DMS 273 (cell line): ENCODE measurements around the gene RARRES1.
A peak's percentile ranks its signal among the peaks of the same experiment; 100 is the strongest.

Source experiments
- DNase-seq: peaks from one replicate; lab custom pipeline; 2025; ENCODE audit not compliant: unreplicated experiment; lab: John Stamatoyannopoulos, UW

Gene RARRES1, protein sequence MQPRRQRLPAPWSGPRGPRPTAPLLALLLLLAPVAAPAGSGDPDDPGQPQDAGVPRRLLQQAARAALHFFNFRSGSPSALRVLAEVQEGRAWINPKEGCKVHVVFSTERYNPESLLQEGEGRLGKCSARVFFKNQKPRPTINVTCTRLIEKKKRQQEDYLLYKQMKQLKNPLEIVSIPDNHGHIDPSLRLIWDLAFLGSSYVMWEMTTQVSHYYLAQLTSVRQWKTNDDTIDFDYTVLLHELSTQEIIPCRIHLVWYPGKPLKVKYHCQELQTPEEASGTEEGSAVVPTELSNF

DNA sequence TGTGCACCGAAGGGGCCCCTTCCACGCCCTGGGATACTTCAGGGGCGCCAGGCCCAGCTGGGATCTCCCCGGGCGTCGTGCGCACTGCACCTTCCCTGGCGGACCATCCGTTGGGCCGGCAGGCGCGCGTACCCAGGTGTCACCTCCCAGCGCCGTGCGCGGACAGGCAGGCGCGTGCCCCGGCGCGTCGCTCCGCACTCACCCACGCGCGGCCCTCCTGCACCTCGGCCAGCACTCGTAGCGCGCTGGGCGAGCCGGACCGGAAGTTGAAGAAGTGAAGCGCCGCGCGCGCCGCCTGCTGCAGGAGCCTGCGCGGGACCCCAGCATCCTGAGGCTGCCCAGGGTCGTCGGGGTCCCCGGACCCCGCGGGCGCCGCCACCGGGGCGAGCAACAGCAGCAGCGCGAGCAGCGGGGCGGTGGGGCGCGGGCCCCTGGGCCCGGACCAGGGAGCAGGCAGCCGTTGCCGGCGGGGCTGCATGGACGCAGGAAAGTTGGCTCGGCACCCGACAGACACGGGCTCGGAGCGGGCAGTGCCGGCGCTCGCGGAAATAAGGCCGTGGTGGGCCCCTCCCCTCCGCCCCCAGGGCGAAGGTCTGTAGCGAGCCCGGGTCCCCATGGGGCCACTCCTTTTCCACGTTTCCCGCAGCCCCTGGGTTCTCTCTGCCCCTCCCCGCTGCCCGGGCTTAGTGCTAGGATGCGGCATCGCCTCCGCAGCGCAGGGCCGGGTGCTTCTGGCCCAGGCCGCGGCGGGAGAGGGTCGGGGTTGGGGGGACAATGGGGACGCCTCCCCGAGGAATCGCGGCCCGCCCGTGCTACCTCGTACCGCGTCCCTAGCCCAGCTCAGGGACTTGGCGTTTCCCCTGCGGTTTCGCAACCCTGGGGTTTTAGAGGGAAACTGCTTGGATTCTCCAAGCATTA lies at the start of gene RARRES1:
TSS of gene RARRES1 (minus strand) at position 520 of the 918 bp plus-strand sequence. CDS start at position 478, 42 bp downstream.
- DNase-seq: peak; percentile 84

DNA sequence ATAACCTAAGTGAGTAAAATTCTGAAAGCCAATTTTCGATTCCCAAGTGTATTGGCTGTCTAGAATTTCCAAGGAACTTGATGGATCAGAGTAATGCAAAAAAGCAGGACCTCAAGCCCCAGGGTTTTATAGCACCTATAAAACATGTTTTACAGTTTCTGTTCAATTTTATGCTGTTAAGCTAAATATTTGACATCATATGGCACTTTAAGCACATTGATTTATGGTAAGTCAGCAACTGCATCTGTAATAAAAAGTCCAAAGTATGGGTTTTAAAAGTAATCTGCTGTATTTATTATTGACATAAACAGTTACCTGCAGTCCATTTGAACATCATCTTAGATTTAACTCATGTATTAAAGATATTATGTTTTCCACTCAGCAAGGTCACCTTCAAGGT lies 49.6 kb upstream of the RARRES1 start:
- DNase-seq: no peak

DNA sequence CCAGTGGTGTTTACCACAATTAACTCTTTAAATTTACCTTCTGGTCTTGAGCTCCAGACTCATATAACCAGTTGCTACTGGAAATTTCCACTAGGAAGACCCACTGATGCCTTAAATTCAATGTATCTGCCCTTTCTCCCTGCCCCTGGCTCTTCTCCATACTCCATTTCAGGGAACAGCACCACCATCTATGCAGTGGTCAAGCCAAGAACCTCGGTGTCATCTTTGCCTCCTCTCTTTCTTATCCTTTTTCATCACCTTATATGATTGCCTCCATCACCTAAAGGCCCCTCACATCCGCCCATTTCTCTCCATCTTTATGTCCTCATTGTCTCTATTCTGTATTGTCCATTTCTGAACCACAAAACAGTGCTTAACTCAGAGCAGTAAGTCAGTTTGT lies 48.9 kb upstream of the RARRES1 start:
- no peak for DNase-seq

DNA sequence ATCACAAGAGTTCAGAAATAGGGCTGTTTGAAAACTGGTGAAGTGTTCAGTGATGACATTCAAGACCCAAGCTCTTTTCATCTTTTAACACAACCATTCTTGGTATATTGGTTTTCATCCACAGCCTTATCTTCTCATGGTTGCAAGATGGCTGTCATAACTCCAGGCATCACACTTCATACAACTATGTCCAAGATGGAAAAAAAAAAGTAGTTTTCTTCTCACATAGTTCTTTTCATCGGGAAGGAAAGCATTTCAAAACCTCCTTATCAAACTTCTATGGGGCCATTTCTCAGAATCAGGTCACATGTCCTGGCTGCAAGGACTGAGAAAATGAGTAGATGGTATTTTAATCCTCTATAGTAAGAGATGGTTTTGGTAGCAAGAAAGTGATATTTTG lies 48.5 kb upstream of the RARRES1 start:
- DNase-seq: no peak

DNA sequence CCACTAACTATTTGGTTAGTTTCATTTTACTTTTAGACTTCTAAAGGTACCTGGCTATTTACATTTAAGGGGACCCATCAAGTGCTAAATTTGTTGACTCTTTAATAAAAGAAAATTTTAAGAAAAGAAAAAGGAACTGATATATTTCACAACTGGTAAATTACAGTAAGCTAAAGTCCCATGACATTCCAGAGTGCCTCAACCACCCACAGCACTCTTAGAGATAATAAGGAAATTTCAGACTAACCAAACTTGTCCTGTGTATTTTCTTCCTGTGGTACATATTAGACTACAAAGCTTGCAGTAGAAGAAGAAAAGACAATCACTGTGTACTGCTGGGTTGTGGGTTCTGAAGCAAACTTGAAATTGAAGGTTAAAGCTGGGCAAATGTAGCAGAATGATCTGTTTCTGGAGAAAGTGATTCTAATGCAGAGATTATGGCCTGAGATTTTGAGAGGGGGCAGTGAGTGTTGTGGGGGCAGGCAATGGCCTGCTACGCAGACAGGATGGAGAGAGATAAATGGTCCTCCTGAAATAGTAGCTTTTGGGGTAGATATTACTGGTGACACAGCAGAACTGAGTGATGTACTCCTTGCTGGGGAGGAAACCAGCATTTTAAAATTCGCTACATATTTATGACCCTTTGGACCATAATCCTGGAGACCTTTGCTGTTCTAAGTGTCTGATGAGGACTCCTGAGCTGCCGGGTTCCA lies 45.1 kb upstream of the RARRES1 start:
- no peak for DNase-seq

DNA sequence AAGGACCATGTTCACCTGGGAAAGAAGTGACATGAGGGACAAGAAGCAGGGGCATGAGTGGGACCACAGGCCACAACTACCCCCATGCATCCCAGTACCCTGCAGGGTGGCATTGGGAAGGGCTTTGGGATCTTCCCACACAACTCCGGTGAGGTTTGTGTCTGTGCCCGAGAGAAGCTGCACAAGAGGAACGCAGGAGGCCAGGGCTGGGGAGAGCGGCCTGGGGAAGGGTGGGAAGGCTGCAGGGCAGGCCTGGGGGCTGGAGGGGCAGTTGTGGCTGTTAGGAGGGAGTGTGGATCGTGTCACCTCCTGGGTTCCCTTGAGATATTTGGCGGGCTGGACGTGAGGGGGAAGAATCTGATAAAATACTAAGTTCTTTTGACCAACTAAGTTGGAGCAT lies 44.3 kb upstream of the RARRES1 start:
- no peak for DNase-seq

DNA sequence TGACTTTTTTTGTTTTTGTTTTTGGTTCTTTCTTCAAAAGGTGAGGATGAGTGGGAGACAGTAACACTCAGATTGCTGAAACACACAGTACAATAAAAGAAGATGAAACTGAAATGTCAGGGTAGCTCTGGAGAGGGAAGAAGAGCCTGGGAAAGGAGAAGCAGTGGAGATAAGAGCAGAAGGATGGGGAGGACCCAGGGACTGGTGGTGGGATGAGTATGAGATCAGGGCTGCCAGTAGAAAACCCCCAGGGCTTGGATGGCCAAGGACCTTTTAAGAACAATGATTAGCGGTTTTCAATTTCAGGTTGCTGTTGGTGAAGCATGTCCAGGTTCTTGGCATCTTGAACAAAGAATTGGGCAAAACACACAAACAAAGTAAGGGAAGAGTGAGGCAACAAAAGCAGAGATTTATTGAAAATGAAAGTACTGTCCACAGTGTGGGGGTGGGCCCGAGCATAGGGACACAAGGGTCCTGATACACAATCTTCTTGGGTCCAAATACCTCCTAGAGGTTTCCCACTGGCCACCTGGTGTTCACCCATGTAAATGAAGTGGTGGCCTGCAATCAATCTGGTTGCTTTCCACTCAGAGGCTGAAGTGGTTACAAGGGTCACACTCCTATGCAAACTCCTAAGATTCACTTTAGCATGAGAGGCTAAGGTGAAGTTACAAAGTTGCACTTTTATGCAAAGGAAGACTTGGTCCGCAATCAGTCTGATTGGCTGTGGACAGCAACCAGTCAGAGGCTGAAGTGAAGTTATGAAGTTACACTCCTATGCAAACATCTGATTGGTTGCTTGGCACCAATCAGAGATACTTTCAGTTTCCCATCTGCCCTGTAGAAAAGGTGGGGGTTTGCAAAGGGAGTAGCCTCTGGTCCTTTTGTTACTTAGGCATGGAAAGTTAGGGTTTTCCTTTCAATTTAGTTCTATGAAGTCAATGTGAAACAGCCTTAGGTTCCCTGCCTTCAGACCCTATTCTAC lies 43.5 kb upstream of the RARRES1 start:
- DNase-seq: no peak

DNA sequence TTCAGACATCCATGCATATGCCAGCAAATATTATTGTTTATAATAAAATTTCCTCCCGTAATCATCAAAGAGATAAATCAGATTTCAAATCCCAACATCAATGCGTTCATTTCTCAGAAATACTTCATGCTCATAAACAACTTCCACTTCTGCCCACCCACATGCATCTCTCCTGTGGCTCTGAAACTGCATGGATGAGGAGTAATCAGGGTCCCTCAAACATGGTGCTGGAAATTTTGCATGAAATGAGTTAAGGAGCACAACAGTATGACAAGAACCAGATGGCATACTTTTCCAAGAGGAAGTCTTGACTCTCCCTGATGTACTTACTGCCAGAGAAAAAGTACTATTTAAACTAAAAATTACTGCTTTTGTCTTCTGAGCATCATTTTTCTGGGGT lies 42.7 kb upstream of the RARRES1 start:
- DNase-seq: no peak

DNA sequence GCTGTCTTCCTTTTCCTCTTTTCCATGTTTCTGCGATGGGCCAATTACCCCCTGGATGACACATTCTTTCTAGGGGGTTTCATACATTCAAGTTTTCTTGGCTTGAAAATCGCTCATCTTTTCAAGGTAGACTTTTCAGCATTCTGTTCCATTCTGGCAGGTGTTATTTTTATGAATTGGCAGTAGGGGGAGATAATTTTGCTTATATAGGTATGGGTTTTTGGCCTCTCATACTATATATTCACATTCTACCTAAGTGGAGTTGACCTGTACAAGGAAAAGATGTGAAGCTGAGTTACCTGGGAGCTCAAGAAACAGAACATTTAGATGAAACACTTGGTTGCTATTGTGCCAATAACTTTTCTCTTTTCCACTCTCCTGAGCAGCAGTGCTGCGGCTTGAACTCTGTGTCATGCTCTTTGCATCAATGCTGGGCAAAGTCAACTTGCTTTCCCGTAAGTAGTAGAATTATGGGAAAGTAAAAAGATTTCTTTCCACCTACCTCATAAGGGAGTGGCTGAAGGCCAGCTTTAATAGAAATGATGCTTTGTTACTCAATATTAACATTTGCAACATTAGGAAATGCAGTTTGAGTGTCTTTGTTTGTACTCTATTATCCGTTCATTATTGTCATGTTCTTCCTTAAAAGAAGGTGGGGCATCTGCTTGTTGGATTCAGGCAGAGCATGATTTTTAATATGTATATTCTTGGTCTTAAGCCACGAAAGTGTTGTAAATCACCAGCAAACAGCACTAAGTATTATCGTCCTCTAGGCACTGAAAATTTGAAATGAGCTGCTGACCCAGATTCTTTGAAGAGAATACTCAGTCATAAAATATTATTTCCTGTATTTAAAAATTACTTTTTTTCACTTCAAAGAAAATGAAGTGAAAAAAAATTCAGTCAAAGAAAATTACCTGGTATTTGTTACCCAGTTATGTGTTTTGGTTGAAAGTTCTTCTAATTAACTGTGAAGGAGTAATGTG lies 41.9 kb upstream of the RARRES1 start:
- DNase-seq: no peak

DNA sequence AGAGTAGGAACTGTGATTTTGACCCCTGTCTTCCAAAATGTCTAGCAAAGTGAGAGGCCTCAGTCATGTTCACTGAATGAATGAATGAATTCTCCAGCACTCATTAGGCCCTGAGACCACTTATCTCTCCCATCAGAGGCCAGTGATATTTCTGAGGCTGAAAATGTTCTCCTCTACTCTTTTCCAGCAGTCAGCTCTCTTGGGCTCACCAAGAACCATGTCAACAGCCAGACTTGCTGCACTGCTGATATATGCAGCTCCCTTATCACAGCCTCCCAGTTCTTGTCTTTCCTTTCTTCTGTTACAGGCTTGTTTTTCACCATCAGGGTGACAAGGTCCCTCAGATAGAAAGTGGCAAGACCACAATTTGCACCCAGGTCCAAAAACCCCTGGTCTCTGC lies 40.9 kb upstream of the RARRES1 start:
- no peak for DNase-seq

DNA sequence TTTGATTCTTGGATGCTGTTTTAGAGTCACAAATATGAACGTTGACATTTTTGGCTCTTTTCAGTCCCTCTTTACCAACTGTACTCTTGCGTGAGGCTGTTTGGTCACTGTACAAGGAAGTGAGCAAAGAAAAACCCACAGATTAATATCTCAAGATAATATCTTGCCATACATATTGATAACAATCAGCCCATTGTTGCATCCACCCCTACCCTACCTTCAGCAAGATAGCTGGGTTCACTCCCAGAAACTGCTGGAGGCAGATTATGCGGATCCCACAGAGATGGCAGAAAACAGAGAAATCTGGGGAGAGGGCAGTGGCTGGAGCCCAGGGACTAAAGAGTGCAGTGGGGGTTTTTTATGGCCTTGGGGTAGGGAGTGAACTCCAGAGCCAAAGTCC lies 39.7 kb upstream of the RARRES1 start:
- DNase-seq: no peak

DNA sequence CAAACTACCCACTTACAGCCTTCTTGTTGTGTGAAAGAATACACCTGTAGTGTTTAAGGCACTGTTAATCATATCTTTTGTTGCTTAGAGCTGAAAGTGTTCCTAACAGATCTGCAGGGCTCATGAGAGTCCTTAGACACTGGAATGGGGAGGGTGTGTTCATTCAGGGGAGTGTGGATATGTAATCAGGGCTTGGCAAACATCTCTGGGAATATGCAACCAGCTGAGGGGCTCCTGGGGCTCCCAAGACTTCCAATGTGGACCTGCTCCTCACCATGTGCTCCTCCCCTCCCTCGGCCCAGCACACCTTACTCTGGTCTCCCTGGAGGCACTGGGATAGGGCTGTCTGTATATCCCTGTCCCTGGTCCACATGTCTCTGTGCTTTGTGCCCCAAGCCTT lies 39.3 kb upstream of the RARRES1 start:
- no peak for DNase-seq

DNA sequence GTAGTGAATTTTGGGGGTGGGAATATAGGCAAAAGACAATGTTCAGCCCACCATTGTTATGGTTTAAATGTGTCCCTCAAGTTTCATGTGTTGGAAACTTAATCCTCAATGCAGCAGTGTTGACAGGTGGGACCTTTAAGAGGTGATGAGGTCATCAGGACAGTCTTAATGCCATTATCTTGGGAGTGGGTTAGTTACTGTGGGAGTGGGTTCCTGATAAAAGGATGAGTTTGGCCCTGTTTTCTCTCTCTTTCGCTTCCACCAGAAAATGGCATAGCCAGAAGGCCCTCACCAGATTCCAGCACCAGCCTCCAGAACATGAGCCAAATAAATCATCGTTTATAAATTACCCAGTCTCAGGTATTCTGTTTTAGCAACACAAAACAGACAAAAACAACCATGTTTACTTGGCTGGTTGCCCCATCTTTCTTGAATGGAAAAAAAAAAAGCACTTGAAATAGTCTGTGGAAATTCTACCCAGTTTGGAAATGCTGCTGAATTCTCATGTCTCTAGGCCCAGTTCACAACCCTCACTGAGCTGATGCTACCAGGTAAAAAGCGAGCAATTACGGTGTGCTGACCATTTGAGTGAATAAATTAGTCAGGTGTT lies 38.6 kb upstream of the RARRES1 start:
- DNase-seq: no peak

DNA sequence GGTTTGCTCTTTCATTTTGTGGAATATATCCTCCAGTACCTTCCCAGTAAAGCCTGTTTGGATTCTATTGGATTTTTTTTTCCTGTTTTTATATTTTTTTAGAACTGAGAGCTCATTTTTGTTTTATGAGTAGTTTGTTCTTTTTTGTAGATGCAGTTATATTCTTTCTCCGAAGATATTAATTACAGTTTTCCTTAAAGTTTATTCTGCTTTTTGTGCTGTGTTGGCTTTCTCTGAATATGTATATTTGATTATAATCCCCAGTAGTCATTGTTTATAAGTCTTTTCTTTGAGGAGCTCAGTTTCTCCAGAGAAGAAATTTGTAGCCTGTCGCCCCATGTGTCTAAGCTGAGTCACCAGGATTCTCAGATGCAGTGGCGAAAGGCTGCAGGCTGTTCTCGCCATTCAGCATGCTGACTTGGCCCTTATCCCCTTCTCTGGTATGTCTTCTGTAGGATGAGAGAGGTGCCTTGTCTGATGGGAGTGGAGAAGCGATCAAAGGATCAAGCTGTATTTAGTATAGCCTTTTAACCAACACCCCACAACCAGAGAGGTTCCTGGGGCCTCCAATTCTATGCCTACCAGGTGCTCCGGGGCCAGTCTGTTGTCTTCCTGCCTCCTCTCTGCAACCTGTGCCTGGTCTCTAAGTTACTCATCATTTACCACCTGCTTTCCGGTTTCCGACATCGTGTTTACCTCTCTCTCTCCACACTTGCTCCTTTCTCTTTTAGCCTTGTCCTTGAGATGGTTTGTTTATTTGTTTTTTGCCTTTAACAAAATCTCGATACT lies 37.9 kb upstream of the RARRES1 start:
- no peak for DNase-seq

DNA sequence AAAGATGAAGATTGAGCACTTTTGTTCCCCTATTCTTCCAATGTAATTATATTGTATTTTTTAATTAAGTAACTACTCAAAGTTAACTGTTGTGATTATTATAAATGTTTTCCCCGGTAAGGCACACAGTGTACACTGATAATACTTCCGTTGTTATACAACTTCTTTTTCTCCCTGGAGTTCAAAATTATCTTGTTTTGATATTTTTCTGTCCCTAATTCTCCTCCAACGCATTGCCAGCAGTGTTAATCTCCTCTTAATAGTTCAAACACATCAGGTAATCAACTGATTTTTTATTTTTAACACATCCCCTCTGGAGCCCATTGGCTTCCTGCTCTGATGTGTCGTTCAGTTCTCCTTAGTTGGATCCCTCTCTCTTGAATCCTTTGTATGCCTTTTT lies 37.3 kb upstream of the RARRES1 start:
- DNase-seq: no peak

DNA sequence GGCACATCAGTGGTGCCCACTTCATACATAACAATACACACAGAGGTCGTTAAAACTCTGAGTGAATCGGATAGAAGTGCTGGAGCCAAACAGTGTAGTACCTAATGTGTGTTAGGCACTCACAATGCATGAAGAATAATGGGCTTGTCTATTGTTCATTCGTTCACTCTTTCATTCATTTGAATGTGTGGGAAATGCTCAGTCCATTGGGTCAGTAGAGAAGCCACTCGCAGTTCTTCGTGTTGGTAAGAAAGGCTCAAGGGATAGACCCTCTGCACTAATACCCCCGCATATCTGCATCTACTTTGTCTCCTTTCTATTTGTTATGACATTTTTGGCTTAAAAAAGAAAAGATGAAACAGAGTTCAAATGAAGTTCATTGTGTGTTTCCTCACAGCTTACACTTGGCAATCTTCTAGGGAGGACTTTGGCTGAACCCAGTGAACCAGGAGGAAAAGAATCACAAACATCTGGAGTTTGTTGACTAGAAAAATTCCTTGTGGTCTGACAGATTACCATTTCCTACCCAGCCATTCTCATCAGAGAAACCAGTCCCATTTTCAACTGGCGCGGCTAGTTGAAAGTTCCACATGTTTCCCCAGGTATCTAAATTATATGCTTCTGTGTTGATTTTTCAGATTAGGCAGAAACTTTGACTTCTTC lies 36.8 kb upstream of the RARRES1 start:
- DNase-seq: peak; percentile 41

DNA sequence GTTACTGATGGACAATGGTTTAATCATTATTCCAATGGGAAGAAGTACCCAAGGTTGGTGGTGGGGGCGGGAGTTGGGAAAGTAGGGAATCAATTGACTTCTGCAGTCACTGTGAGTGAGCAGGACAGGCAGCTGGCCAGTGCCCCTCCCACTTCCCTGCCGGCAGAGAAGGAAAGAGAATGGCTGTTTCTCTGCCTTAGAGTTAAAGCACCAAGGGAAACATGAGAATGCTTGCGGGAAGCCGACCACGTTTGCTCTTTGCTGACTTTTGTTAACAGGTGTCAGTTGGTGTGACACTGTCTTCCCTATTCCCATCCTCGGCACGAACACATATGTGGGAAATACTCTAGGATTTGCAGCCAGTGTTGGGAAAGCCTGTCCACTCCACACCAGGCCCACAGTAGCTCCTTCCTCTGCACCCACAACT lies 36.1 kb upstream of the RARRES1 start:
- peak; percentile 53 for DNase-seq

DNA sequence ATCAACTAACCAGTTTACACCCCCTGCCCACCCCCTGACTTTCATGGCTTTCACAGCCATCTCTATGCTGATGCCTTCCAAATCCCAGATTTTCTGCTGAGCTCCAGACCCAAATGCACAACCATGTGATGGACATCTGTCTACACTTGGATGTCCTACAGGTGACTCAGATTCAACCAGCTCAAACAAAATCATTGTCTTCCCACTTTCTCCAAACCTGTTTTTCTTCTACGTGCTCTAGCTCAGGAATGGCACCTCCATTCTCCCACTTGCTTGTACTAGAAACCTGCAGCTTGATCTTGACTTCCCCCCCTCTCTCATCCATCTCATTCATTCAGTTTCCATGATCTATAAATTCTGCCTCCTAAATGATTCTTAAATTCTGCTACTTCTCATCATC lies 34.1 kb upstream of the RARRES1 start:
- DNase-seq: no peak
